GM12878 (cell line): ENCODE results near the gene PPME1. TPM values are rescaled to one million over a fixed set of nuclear protein-coding genes. Genes with fewer than 3 reads are reported as not detected.
A peak's percentile ranks its signal among the peaks of the same experiment; 100 is the strongest.

ENCODE experiments used
- ATAC-seq: fragments of 200-7000 bp; cut with Tn5 transposase; 3 replicates; pipeline ENCODE4 v1.9.1; 2020; ENCODE audit warnings: mild to moderate bottlenecking, moderate library complexity
- BruUV-seq: library from RNA; stranded (reverse); fragments of 400-500 nt; replicated peaks from 2 replicates; lab custom pipeline; 2021; lab: Mats Ljungman, UMichigan
- CTCF ChIA-PET: fragments of 300-600 bp; sonication (Branson Sonifier 250); formaldehyde crosslinking; extraction: SDS; loops from one replicate; lab custom pipeline; 2021; ENCODE audit warnings: inconsistent platforms; lab: Yijun Ruan, JAX
- POLR2A ChIA-PET: fragments of 350-600 bp; formaldehyde crosslinking; extraction: SDS; loops from one replicate; lab custom pipeline; 2021; ENCODE audit warnings: inconsistent platforms; lab: Charles Lee
- RAD21 ChIA-PET: fragments of 300-600 bp; sonication (Branson Sonifier 250); formaldehyde crosslinking; loops from one replicate; lab custom pipeline; 2023; ENCODE audit warnings: antibody characterized with exemption; ENCODE audit not compliant: unreplicated experiment; lab: Charles Lee
- SMC1A ChIA-PET: fragments of 300-600 bp; sonication (Branson Sonifier 250); formaldehyde crosslinking; loops from one replicate; lab custom pipeline; 2023; ENCODE audit not compliant: unreplicated experiment, uncharacterized antibody; lab: Charles Lee
- DNase-seq: peaks from one replicate; pipeline ENCODE4 v3.0.0-alpha.2; 2011; ENCODE audit warnings: low read depth, low spot score
- FAIRE-seq: peaks from 3 replicates; lab custom pipeline; 2011; peaks lifted over from hg19 to GRCh38; lab: Jason Lieb, UNC
- H2AFZ ChIP-seq: 2 replicates; pipeline ENCODE4 v1.6.0; 2011; ENCODE audit warnings: low read depth, low read length, control low read depth; ENCODE audit not compliant: control insufficient read depth
- H3K27ac ChIP-seq: 2 replicates; pipeline ENCODE4 v1.5.1; 2011; ENCODE audit warnings: control low read depth; ENCODE audit not compliant: control insufficient read depth, insufficient read depth
- H3K27me3 ChIP-seq, 2 experiments: replicated peaks in 1 of 2; 2 replicates each; pipeline versions ENCODE4 v1.6.0 to v1.6.1; 2011; ENCODE audit warnings: low read length in 1 of 2; ENCODE audit not compliant: control insufficient read depth in 2 of 2, insufficient read depth in 2 of 2
- H3K36me3 ChIP-seq, 2 experiments: 2 replicates each; pipeline ENCODE4 v1.5.1; 2011; ENCODE audit warnings: low read length in 1 of 2; ENCODE audit not compliant: control insufficient read depth in 2 of 2, insufficient read depth in 2 of 2
- H3K4me1 ChIP-seq: 2 replicates; pipeline ENCODE4 v1.6.1; 2011; ENCODE audit warnings: mild to moderate bottlenecking, low read length, moderate library complexity, mixed read lengths; ENCODE audit not compliant: control insufficient read depth, insufficient read depth
- H3K4me2 ChIP-seq: 2 replicates; pipeline ENCODE4 v1.6.0; 2011; ENCODE audit warnings: control low read depth; ENCODE audit not compliant: control insufficient read depth, insufficient read depth
- H3K4me3 ChIP-seq: fragments of 200-600 bp; sonication (generic); 2 replicates; pipeline ENCODE4 v1.5.1; 2016
- H3K79me2 ChIP-seq: 2 replicates; pipeline ENCODE4 v1.6.0; 2011; ENCODE audit warnings: low read length; ENCODE audit not compliant: control insufficient read depth, insufficient read depth
- H3K9ac ChIP-seq: 2 replicates; pipeline ENCODE4 v1.8.0; 2011; ENCODE audit warnings: low read length, control low read depth, mixed read lengths; ENCODE audit not compliant: control insufficient read depth, insufficient read depth
- H3K9me3 ChIP-seq: replicated peaks from 3 replicates; pipeline ENCODE4 v1.5.1; 2011; ENCODE audit warnings: mild to moderate bottlenecking, low read length; ENCODE audit not compliant: control insufficient read depth, insufficient read depth
- H4K20me1 ChIP-seq: 2 replicates; pipeline ENCODE4 v1.6.0; 2011; ENCODE audit not compliant: control insufficient read depth, insufficient read depth
- ASH2L ChIP-seq: fragments of 300-600, 200-600 bp; sonication (generic); IDR thresholded peaks from 2 replicates; pipeline ENCODE4 v1.6.1; 2017; ENCODE audit warnings: low read depth, mild to moderate bottlenecking, borderline replicate concordance
- BACH1 ChIP-seq: fragments of 450-650 bp; IDR thresholded peaks from 2 replicates; pipeline ENCODE4 v1.6.1; 2017; ENCODE audit warnings: mild to moderate bottlenecking, borderline replicate concordance
- BMI1 ChIP-seq: fragments of 450-650 bp; IDR thresholded peaks from 2 replicates; pipeline ENCODE4 v1.6.1; 2016; ENCODE audit warnings: mild to moderate bottlenecking, moderate library complexity, borderline replicate concordance
- GATAD2B ChIP-seq: fragments of 450-650 bp; conservative IDR thresholded peaks from 2 replicates; pipeline ENCODE4 v1.6.1; 2017; ENCODE audit warnings: low read depth, mild to moderate bottlenecking, moderate library complexity
- NFIC ChIP-seq: IDR thresholded peaks from 2 replicates; pipeline ENCODE4 v1.6.1; 2012; ENCODE audit warnings: low read depth, mild to moderate bottlenecking, inconsistent platforms, low read length, moderate library complexity
- NFXL1 ChIP-seq: fragments of 450-650 bp; IDR thresholded peaks from 2 replicates; pipeline ENCODE4 v1.6.1; 2017; ENCODE audit warnings: antibody characterized with exemption, mild to moderate bottlenecking, borderline replicate concordance
- NFYA ChIP-seq: IDR thresholded peaks from 2 replicates; pipeline ENCODE4 v1.6.1; 2011; ENCODE audit warnings: low read depth, mild to moderate bottlenecking, low read length, improper control_type of control experiment, borderline replicate concordance
- NR2C2 ChIP-seq: IDR thresholded peaks from 2 replicates; pipeline ENCODE4 v1.6.1; 2011; ENCODE audit warnings: borderline replicate concordance, low read depth; ENCODE audit not compliant: control insufficient read depth, insufficient read length
- POLR2AphosphoS5 ChIP-seq: IDR thresholded peaks from 2 replicates; pipeline ENCODE4 v1.6.1; 2011; ENCODE audit warnings: mild to moderate bottlenecking, low read length, inconsistent platforms
- RAD51 ChIP-seq: fragments of 450-650 bp; IDR thresholded peaks from 2 replicates; pipeline ENCODE4 v1.6.1; 2016; ENCODE audit warnings: moderate library complexity, mild to moderate bottlenecking, inconsistent platforms
- SRF ChIP-seq, 2 experiments: IDR thresholded peaks; 2 replicates each; pipeline ENCODE4 v1.6.1; 2011; ENCODE audit warnings: low read depth in 2 of 2, low read length in 2 of 2, mild to moderate bottlenecking in 1 of 2, moderate library complexity in 1 of 2
- TCF12 ChIP-seq: IDR thresholded peaks from 2 replicates; pipeline ENCODE4 v1.6.1; 2011; ENCODE audit warnings: low read depth, mild to moderate bottlenecking, low read length
- ZNF217 ChIP-seq: fragments of 450-650 bp; IDR thresholded peaks from 2 replicates; pipeline ENCODE4 v1.6.1; 2017; ENCODE audit warnings: antibody characterized with exemption, mild to moderate bottlenecking
- ZNF384 ChIP-seq: IDR thresholded peaks from 2 replicates; pipeline ENCODE4 v1.6.1; 2012; ENCODE audit warnings: low read depth, mild to moderate bottlenecking, low read length, improper control_type of control experiment, borderline replicate concordance
- WGBS: methylation state at CpG from one replicate; pipeline ENCODE4 v1.1.6; 2016; ENCODE audit warnings: low lambda C conversion rate; ENCODE audit not compliant: insufficient replicate concordance, insufficient coverage; ENCODE audit errors: missing lambda C conversion rate; 5-methylcytosine and 5-hydroxymethylcytosine counted together
- in situ Hi-C: fragments of 300-500 bp; cut with MboI; formaldehyde crosslinking; loops from 9 replicates; pipeline ENCODE4 v1.14.3; 2018; ENCODE audit warnings: mixed read lengths
- intact Hi-C: fragments of 100-400 bp; cut with micrococcal nuclease; formaldehyde crosslinking; loops from one replicate; pipeline ENCODE4 v1.14.2; 2022; ENCODE audit not compliant: unreplicated experiment
- polyA plus RNA-seq, 11 experiments: library from polyadenylated mRNA; depleted of rRNA in 4 of 11; unstranded in 6 of 11; stranded (reverse) in 5 of 11; fragments of >200 nt; fragmentation: Nextera tagmentation in 4 of 11; fragmentation: Illumina TruSeq in 1 of 11; extraction: Ambion mirVana in 4 of 11; extraction: Trizol in 1 of 11; gene quantifications; 1 replicate in 1 of 11; 2 replicates in 10 of 11; pipeline versions ENCODE4 v1.2.1 to v1.2.3, GENCODE V29; 2011 to 2016; ENCODE audit warnings: inconsistent platforms in 2 of 11, missing spikeins in 2 of 11, low read depth in 1 of 11
- total RNA-seq, 4 experiments: library from RNA; depleted of rRNA in 3 of 4; stranded (reverse); fragments of >200 nt in 3 of 4; fragmentation: Illumina TruSeq in 1 of 4; extraction: Trizol in 1 of 4; gene quantifications; 2 replicates each; pipeline versions ENCODE4 v1.2.1 to v1.2.3, GENCODE V29; 2013 to 2021

The PPME1 gene
- total and polyA plus RNA-seq, 10 of the 15 experiments (the other 5 are each of a cell fraction or from before 2014, with no cell fraction given) = 3.1 to 51.4 (median 20.8) TPM

GRCh38 chr11:74175920-74176319 lies 4.8 kb downstream of the PPME1 start:
- peaks cover 60% of the 10 kb centered on the region for H3K79me2 ChIP-seq
- H4K20me1 ChIP-seq = no peaks in the 10 kb centered on the region
- H3K9ac ChIP-seq = no peak overlapping the region
- H3K9me3 ChIP-seq = no peaks in the 10 kb centered on the region
- ATAC-seq (no peak), DNase-seq (no peak)
- CTCF ChIA-PET = interaction anchor here (0.5 to 2.1 kb wide), 6 partner anchors 8 to 1628 kb away, joined by 3 to 15 read pairs (median 3); no protein-coding TSS in a partner anchor
- H3K4me2 ChIP-seq = peak overlapping the region; percentile 12; the same call in 1 of the 2 replicates
- no peak overlapping the region for H3K4me3 ChIP-seq
- TF ChIP-seq NR2C2 = no peak
- no peak for TF ChIP-seq NFIC
- TF ChIP-seq BMI1 = no peak
- no peak for TF ChIP-seq ZNF217
- no peak for TF ChIP-seq ZNF384
- no peak for TF ChIP-seq RAD51
- TF ChIP-seq NFXL1 = no peak
- no peak for TF ChIP-seq GATAD2B
- no peak for TF ChIP-seq POLR2AphosphoS5
- no peak for TF ChIP-seq TCF12
- no peak for TF ChIP-seq NFYA
- no peak for TF ChIP-seq ASH2L
- TF ChIP-seq SRF (IDR thresholded peaks at IDR 0.05; ENCODE audit: low read depth in 2 of 2, low read length in 2 of 2) = no peak
- TF ChIP-seq BACH1 = no peak
- TF ChIP-seq, all 136 proteins: peak for 0
- in situ Hi-C loops = no loop called here
- ChIA-PET SMC1A (interaction anchor here (0.6 to 1.9 kb wide), 6 partner anchors 8 to 213 kb away, joined by 3 to 9 read pairs (median 4); no protein-coding TSS in a partner anchor), POLR2A (interaction anchor here (0.6 to 1.3 kb wide), 3 partner anchors 9 to 318 kb away, joined by 3 to 4 read pairs (median 3); no protein-coding TSS in a partner anchor), RAD21 (interaction anchor here (0.5 to 1.2 kb wide), 3 partner anchors 10 to 1741 kb away, joined by 3 read pairs; no protein-coding TSS in a partner anchor)
- 96% methylated on average over 1 of the region's 1 CpG for WGBS
- Histone ChIP-seq H2AFZ (no peak overlapping the region), H3K4me1 (no peaks in the 10 kb centered on the region), H3K27me3 (no peaks in the 10 kb centered on the region), H3K36me3 (no peaks in the 10 kb centered on the region), H3K27ac (no peak overlapping the region)
- intact Hi-C loops = no loop called here
- BruUV-seq = no TSS peak
- FAIRE-seq = no peak
